GM13976 (cell line): Measurements from ENCODE around the gene NMNAT2.
"Not testable (repeated sequence)": the region's sequence is repeated elsewhere in the genome, so short reads cannot be mapped to it uniquely, and the experiment has no call there.

Experiments
- DNase-seq: peaks from one replicate; pipeline ENCODE4 v3.0.0; 2012; ENCODE audit warnings: low spot score
- CTCF ChIP-seq: IDR thresholded peaks from 2 replicates; pipeline ENCODE4 v1.5.1; 2012; ENCODE audit warnings: borderline replicate concordance, mild to moderate bottlenecking; ENCODE audit not compliant: insufficient read depth; ENCODE audit errors: extremely low read depth, missing control alignments, control extremely low read depth
- in situ Hi-C: fragments of 300-500 bp; cut with MboI; formaldehyde crosslinking; loops from one replicate; pipeline ENCODE4 v1.12.0; 2022; ENCODE audit warnings: low sequenced_read_pairs, mixed read lengths, inconsistent platforms; ENCODE audit not compliant: unreplicated experiment

NMNAT2 gene

DNA sequence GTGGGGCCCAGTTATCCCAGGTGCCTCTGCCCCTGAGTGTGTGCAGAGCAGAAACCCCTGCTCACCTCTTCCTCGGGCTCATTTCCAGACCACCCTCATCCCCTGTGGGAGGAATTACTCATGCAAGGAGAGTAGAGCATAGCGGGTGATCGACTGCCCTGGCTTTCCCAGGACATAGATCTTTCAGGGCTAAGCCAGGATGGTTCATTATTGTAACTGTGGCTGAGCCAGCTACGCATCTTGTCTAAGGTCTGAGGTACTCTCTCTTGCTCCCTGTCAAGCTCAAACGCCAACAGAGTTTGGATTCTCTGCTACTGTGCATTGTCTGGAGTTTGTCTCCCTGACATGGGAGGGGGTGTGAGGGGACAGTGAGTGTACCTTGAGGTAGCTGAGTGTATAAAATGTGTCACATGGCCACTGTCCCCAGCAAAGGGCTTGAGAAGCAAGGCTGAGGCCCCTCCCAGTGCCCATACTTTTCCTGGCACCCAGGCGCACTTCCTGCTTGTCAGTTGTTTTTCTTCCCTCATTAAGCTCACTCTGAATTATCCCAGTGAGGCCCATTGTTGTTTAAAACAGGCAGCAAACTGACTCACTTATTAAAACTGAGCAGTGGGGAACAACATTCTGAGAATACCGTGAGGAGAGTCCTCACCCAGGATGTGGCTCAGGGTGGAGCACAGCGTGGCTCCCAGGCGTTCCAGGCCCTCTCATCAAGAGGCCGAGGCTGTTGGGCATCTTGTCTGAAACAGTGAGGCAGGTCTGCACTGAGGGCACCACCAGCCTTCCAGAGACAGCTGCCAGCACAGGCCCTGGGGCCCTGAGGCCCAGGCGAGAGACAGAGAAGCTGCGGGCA, 139.2 kb downstream of the NMNAT2 start:
- DNase-seq, result no peak
- TF ChIP-seq CTCF, result no peak
- in situ Hi-C loops, result loop anchor here (25.0 kb wide), 1 partner anchor 283 kb away; no protein-coding TSS in a partner anchor

DNA sequence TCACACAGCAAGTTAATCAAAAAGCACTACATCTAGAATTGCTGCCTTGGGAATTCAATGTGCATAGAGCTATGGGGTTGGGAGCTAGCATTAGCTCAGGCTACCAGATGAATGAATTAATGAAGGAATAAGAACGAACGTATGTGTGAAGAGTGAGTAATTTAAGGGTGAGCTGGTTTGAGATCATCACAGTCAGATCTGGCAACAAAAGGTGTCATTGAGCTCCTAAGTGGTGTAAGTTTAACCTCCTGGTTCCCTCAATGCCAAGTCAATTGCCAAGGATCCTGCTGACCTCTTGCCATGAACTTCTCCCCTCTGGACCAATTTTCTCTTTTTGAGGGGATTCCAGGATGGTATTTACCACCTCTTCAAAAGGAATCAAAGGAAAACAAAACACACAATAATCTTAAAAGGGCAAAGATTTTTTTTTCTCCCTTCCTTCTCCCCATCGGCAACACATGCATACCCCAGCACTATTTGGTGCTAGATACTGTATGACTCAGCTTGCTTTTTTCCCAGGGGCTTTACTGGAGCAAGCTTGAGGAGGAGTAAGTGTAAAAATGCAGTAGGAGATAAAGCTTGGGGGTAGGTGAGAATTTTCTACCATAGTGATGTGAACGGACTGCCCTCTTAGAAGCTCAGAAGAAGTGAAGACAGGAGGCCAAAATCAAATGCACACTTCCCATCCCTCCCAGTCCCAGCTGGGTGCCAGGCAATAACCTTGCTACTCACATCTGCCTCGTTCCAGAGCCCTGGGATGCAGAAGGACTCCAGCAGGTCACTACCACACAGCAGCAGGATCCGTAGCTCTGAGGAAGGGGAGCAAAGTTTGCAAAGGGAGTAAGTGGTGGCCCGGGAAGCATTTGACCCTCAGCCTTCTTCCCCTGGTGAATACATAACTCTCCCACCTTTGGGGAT, 140.1 kb downstream of the NMNAT2 start:
- in situ Hi-C loops, result loop anchor here (25.0 kb wide), 1 partner anchor 284 kb away; no protein-coding TSS in a partner anchor
- no peak for TF ChIP-seq CTCF
- no peak for DNase-seq

DNA sequence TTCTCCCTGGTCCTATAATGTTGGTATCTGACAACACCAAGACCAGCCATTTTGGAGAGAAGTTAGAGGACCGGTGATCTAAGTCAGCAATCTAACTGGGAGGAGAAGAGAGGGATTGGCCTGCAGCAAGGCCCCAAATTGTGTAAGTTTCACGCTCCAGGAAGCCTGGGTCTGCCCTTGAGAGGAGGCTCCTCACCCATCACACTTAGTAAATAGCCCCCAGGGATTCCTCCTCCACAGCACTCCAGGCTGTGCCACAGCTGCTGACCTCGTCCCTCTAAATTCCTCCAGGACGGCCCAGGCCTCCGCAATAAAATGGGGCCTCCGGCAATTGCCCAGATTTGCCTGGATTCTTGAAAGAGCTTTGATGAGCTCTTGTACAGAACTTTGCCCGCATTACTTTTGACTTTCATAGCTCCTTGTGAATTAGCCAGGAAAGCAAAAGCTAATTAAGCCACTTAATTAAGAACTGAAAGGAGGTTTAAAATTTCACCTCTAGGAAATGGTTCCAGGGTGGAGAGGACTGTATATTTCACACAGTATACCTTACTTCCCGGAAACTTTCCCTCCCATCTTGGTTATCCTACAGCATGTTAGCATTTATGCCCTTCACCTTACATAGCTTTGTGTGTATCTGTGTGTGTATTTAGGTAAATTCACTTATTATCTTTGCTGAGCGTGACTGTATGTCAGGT, 141.6 kb downstream of the NMNAT2 start:
- no peak for DNase-seq
- in situ Hi-C loops, result loop anchor here (25.0 kb wide), 1 partner anchor 286 kb away; no protein-coding TSS in a partner anchor
- no peak for TF ChIP-seq CTCF

GRCh38 chr1:183275322-183275721, 142.9 kb downstream of the NMNAT2 start:
- in situ Hi-C loops, result loop anchor here (25.0 kb wide), 1 partner anchor 287 kb away; no protein-coding TSS in a partner anchor
- TF ChIP-seq CTCF, result no peak
- DNase-seq, result no peak

- no peak for TF ChIP-seq CTCF
- in situ Hi-C loops, result loop anchor here (25.0 kb wide), 1 partner anchor 287 kb away; no protein-coding TSS in a partner anchor
- DNase-seq, result no peak
Measured at GRCh38 chr1:183274836-183275235, 143.3 kb downstream of the NMNAT2 start.

DNA sequence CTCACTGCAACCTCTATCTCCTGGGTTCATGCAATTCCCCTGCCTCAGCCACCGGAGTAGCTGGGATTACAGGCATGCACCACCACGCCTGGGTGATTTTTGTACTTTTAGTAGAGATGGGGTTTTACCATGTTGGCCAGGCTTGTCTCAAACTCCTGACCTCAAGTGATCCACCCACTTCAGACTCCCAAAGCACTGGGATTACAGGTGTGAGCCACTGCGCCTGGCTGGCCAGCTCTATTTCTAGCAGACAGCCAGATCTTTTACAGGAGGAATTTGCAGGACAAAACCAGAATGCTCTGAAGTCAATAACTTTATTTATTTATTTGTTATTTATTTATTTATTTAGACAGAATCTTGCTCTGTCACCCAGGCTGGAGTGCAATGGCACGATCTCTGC, 144.2 kb downstream of the NMNAT2 start:
- in situ Hi-C loops, DNase-seq: not testable (repeated sequence)

GRCh38 chr1:183273300-183273699, 144.9 kb downstream of the NMNAT2 start:
- DNase-seq, result no peak
- TF ChIP-seq CTCF, result no peak
- in situ Hi-C loops, result no loop called here
